HEK293 (cell line): ENCODE results near the gene STIM1.

ENCODE experiments used
- CTCF ChIA-PET: fragments of 350-600 bp; formaldehyde crosslinking; extraction: SDS; loops from one replicate; lab custom pipeline; 2021; ENCODE audit warnings: antibody characterized with exemption; lab: Yijun Ruan, JAX
- POLR2A ChIA-PET: fragments of 300-600 bp; formaldehyde crosslinking; extraction: SDS; loops from one replicate; lab custom pipeline; 2020; ENCODE audit warnings: antibody characterized with exemption, inconsistent platforms; lab: Yijun Ruan, JAX
- H3K27ac ChIP-seq: fragments of 200-500 bp; sonication (Bioruptor generic); 2 replicates; pipeline ENCODE4 v1.5.1; 2014; ENCODE audit warnings: low read depth, low read length, control low read depth, inconsistent platforms; ENCODE audit errors: extremely low read depth
- H3K36me3 ChIP-seq, 2 experiments: fragments of 200-500 bp in 1 of 2; sonication (Bioruptor generic) in 1 of 2; 1 replicate in 1 of 2; 2 replicates in 1 of 2; pipeline ENCODE4 v1.5.1; 2014 to 2017; ENCODE audit warnings: inconsistent platforms in 2 of 2, low read length in 2 of 2; ENCODE audit not compliant: control insufficient read depth in 2 of 2, insufficient read depth in 1 of 2
- H3K4me1 ChIP-seq: fragments of 200-500 bp; sonication (Bioruptor generic); 2 replicates; pipeline ENCODE4 v1.5.1; 2014; ENCODE audit warnings: mild to moderate bottlenecking, low read length, inconsistent platforms; ENCODE audit not compliant: control insufficient read depth, insufficient read depth
- H3K4me3 ChIP-seq: 2 replicates; pipeline ENCODE4 v1.5.1; 2011; ENCODE audit warnings: low read depth, mild to moderate bottlenecking, control low read depth, low read length, moderate library complexity
- H3K9me3 ChIP-seq: fragments of 200-500 bp; sonication (Bioruptor generic); 2 replicates; pipeline ENCODE4 v1.5.1; 2014; ENCODE audit warnings: low read depth, low read length, inconsistent platforms; ENCODE audit not compliant: control insufficient read depth, insufficient read depth
- GFI1B ChIP-seq: fragments of 450-650 bp; formaldehyde crosslinking; IDR thresholded peaks from 2 replicates; pipeline ENCODE4 v1.5.1; 2016; ENCODE audit warnings: missing biosample characterization, missing genetic modification characterization
- KLF16 ChIP-seq: fragments of 450-650 bp; formaldehyde crosslinking; IDR thresholded peaks from 2 replicates; pipeline ENCODE4 v1.5.1; 2017; ENCODE audit warnings: missing biosample characterization, missing genetic modification characterization
- PRDM1 ChIP-seq: fragments of 450-650 bp; formaldehyde crosslinking; IDR thresholded peaks from 2 replicates; pipeline ENCODE4; 2016; ENCODE audit warnings: missing biosample characterization, missing genetic modification characterization
- REPIN1 ChIP-seq: fragments of 450-650 bp; formaldehyde crosslinking; IDR thresholded peaks from 2 replicates; pipeline ENCODE4 v1.5.1; 2017; ENCODE audit warnings: missing biosample characterization, missing genetic modification characterization, low read depth
- SCRT1 ChIP-seq: fragments of 450-650 bp; formaldehyde crosslinking; IDR thresholded peaks from 2 replicates; pipeline ENCODE4 v1.5.1; 2016; ENCODE audit warnings: missing biosample characterization, missing genetic modification characterization, borderline replicate concordance
- ZNF114 ChIP-seq: fragments of 450-650 bp; formaldehyde crosslinking; IDR thresholded peaks from 2 replicates; pipeline ENCODE4 v1.5.0; 2017; ENCODE audit warnings: missing biosample characterization, missing genetic modification characterization
- ZNF121 ChIP-seq: fragments of 450-650 bp; formaldehyde crosslinking; IDR thresholded peaks from 2 replicates; pipeline ENCODE4 v1.5.1; 2016; ENCODE audit warnings: missing biosample characterization, missing genetic modification characterization
- ZNF138 ChIP-seq: fragments of 450-650 bp; formaldehyde crosslinking; IDR thresholded peaks from 2 replicates; pipeline ENCODE4 v1.5.1; 2016; ENCODE audit warnings: missing biosample characterization, missing genetic modification characterization, borderline replicate concordance
- ZNF146 ChIP-seq: fragments of 450-650 bp; formaldehyde crosslinking; IDR thresholded peaks from 2 replicates; pipeline ENCODE4 v1.5.1; 2016; ENCODE audit warnings: missing biosample characterization, missing genetic modification characterization
- ZNF157 ChIP-seq: fragments of 450-650 bp; formaldehyde crosslinking; IDR thresholded peaks from 2 replicates; pipeline ENCODE4 v1.5.1; 2016; ENCODE audit warnings: missing biosample characterization, missing genetic modification characterization
- ZNF174 ChIP-seq: fragments of 450-650 bp; formaldehyde crosslinking; IDR thresholded peaks from 2 replicates; pipeline ENCODE4 v1.5.0; 2017; ENCODE audit warnings: missing biosample characterization, mild to moderate bottlenecking, missing genetic modification characterization
- ZNF23 ChIP-seq: fragments of 450-650 bp; formaldehyde crosslinking; IDR thresholded peaks from 2 replicates; pipeline ENCODE4 v1.5.1; 2016; ENCODE audit warnings: missing biosample characterization, missing genetic modification characterization, borderline replicate concordance
- ZNF266 ChIP-seq: fragments of 450-650 bp; formaldehyde crosslinking; IDR thresholded peaks from 2 replicates; pipeline ENCODE4 v1.5.1; 2016; ENCODE audit warnings: missing biosample characterization, missing genetic modification characterization, low read depth
- ZNF280D ChIP-seq: fragments of 450-650 bp; formaldehyde crosslinking; IDR thresholded peaks from 2 replicates; pipeline ENCODE4 v1.5.1; 2016; ENCODE audit warnings: missing biosample characterization, missing genetic modification characterization
- ZNF311 ChIP-seq: fragments of 450-650 bp; formaldehyde crosslinking; IDR thresholded peaks from 2 replicates; pipeline ENCODE4 v1.5.1; 2017; ENCODE audit warnings: missing biosample characterization, missing genetic modification characterization, borderline replicate concordance
- ZNF350 ChIP-seq: fragments of 450-650 bp; formaldehyde crosslinking; IDR thresholded peaks from 2 replicates; pipeline ENCODE4 v1.5.0; 2017; ENCODE audit warnings: missing biosample characterization, mild to moderate bottlenecking, missing genetic modification characterization
- ZNF48 ChIP-seq: fragments of 450-650 bp; formaldehyde crosslinking; IDR thresholded peaks from 2 replicates; pipeline ENCODE4 v1.5.1; 2016; ENCODE audit warnings: missing biosample characterization, missing genetic modification characterization
- ZNF513 ChIP-seq: fragments of 450-650 bp; IDR thresholded peaks from 2 replicates; pipeline ENCODE4 v1.5.1; 2018; ENCODE audit warnings: missing biosample characterization, missing genetic modification characterization
- ZNF558 ChIP-seq: fragments of 450-650 bp; formaldehyde crosslinking; IDR thresholded peaks from 2 replicates; pipeline ENCODE4 v1.5.1; 2016; ENCODE audit warnings: missing biosample characterization, missing genetic modification characterization
- ZNF560 ChIP-seq: fragments of 450-650 bp; formaldehyde crosslinking; IDR thresholded peaks from 2 replicates; pipeline ENCODE4 v1.5.1; 2017; ENCODE audit warnings: missing biosample characterization, missing genetic modification characterization, borderline replicate concordance
- ZNF585B ChIP-seq: fragments of 450-650 bp; formaldehyde crosslinking; IDR thresholded peaks from 2 replicates; pipeline ENCODE4 v1.5.1; 2016; ENCODE audit warnings: missing biosample characterization, missing genetic modification characterization
- ZNF626 ChIP-seq: fragments of 450-650 bp; sonication (Bioruptor Pico); formaldehyde crosslinking; IDR thresholded peaks from 2 replicates; pipeline ENCODE4 v1.5.1; 2018; ENCODE audit warnings: missing biosample characterization, missing genetic modification characterization, inconsistent platforms
- ZNF76 ChIP-seq: fragments of 450-650 bp; formaldehyde crosslinking; IDR thresholded peaks from 2 replicates; pipeline ENCODE4; 2016; ENCODE audit warnings: low read depth, missing biosample characterization, missing genetic modification characterization, borderline replicate concordance
- TF ChIP-seq, protein P1 (sequence below): fragments of 450-650 bp; formaldehyde crosslinking; IDR thresholded peaks from 2 replicates; pipeline ENCODE4 v1.5.1; 2016; ENCODE audit warnings: missing biosample characterization, missing genetic modification characterization
- TF ChIP-seq, protein P2 (sequence below): fragments of 450-650 bp; formaldehyde crosslinking; IDR thresholded peaks from 2 replicates; pipeline ENCODE4 v1.5.1; 2017; ENCODE audit warnings: missing biosample characterization, missing genetic modification characterization

The STIM1 gene

DNA sequence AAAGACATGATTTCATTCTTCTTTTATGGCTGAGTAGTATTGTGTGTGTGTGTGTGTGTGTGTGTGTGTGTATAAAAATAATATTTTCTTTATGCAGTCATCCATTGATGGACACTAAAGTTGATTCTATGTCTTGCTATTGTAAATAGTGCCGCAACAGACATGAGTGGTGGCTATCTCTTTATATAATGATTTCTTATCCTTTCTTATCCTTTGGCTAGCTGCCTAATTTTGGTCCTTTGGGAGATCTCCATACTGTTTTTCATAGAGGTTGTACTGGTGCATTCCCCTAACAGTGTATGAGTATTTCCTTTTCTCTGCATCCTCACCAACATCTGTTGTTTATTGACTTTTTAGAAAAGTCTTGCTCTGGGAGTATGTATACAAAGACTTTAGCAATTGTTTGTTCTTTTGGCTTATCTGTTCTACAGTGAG, 107.0 kb downstream of the STIM1 start (continued):
- TF ChIP-seq, protein P1, sequence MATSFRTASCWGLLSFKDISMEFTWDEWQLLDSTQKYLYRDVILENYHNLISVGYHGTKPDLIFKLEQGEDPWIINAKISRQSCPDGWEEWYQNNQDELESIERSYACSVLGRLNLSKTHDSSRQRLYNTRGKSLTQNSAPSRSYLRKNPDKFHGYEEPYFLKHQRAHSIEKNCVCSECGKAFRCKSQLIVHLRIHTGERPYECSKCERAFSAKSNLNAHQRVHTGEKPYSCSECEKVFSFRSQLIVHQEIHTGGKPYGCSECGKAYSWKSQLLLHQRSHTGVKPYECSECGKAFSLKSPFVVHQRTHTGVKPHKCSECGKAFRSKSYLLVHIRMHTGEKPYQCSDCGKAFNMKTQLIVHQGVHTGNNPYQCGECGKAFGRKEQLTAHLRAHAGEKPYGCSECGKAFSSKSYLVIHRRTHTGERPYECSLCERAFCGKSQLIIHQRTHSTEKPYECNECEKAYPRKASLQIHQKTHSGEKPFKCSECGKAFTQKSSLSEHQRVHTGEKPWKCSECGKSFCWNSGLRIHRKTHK = no peak

- no peak overlapping the region for H3K27ac ChIP-seq
- H3K4me1 ChIP-seq = no peaks in the 10 kb centered on the region
- H3K4me3 ChIP-seq = no peak overlapping the region
- peaks cover 0 to 11% of the 10 kb centered on the region in 2 experiments; a peak in 1 of 3 replicates for H3K36me3 ChIP-seq
- TF ChIP-seq KLF16 (tag by site-specific recombination) (no peak), REPIN1 (tag by site-specific recombination) (no peak), PRDM1 (tag by site-specific recombination) (no peak), ZNF48 (no peak), GFI1B (no peak), ZNF23 (tag by site-specific recombination) (no peak), ZNF76 (tag by site-specific recombination) (no peak), ZNF114 (tag by site-specific recombination) (no peak), ZNF558 (tag by site-specific recombination) (no peak), ZNF174 (tag by site-specific recombination) (no peak), ZNF138 (tag by site-specific recombination) (no peak)
- TF ChIP-seq, protein P2, sequence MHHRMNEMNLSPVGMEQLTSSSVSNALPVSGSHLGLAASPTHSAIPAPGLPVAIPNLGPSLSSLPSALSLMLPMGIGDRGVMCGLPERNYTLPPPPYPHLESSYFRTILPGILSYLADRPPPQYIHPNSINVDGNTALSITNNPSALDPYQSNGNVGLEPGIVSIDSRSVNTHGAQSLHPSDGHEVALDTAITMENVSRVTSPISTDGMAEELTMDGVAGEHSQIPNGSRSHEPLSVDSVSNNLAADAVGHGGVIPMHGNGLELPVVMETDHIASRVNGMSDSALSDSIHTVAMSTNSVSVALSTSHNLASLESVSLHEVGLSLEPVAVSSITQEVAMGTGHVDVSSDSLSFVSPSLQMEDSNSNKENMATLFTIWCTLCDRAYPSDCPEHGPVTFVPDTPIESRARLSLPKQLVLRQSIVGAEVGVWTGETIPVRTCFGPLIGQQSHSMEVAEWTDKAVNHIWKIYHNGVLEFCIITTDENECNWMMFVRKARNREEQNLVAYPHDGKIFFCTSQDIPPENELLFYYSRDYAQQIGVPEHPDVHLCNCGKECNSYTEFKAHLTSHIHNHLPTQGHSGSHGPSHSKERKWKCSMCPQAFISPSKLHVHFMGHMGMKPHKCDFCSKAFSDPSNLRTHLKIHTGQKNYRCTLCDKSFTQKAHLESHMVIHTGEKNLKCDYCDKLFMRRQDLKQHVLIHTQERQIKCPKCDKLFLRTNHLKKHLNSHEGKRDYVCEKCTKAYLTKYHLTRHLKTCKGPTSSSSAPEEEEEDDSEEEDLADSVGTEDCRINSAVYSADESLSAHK = no peak
- no peaks in the 10 kb centered on the region for H3K9me3 ChIP-seq
- ChIA-PET POLR2A (no interaction called here), CTCF (interaction anchor here (0.6 kb wide), 1 partner anchor 152 kb away, joined by 4 read pairs; no protein-coding TSS in a partner anchor)
Measured at GRCh38 chr11:3964056-3964455, 108.6 kb downstream of the STIM1 start.

GRCh38 chr11:3964935-3965604, 109.6 kb downstream of the STIM1 start:
- no peak overlapping the region for H3K4me3 ChIP-seq
- H3K9me3 ChIP-seq = no peaks in the 10 kb centered on the region
- H3K36me3 ChIP-seq = peaks cover 0 to 11% of the 10 kb centered on the region in 2 experiments; a peak in 1 of 3 replicates
- POLR2A ChIA-PET = interaction anchor here (0.6 kb wide), 1 partner anchor 132 kb away, joined by 3 read pairs; no protein-coding TSS in a partner anchor
- CTCF ChIA-PET = interaction anchor here (0.5 kb wide), 1 partner anchor 129 kb away, joined by 3 read pairs; no protein-coding TSS in a partner anchor
- H3K27ac ChIP-seq = no peak overlapping the region
- H3K4me1 ChIP-seq = no peaks in the 10 kb centered on the region
- TF ChIP-seq ZNF157 (tag by site-specific recombination) (no peak), KLF16 (tag by site-specific recombination) (no peak), ZNF146 (no peak), SCRT1 (tag by site-specific recombination) (no peak), ZNF560 (tag by site-specific recombination) (no peak), ZNF266 (no peak), ZNF311 (tag by site-specific recombination) (no peak), ZNF513 (tag by site-specific recombination) (no peak), ZNF138 (tag by site-specific recombination) (no peak), ZNF121 (tag by site-specific recombination) (no peak), ZNF280D (tag by site-specific recombination) (no peak), ZNF350 (no peak), ZNF585B (no peak), ZNF626 (tag by site-specific recombination) (no peak)
